ENCODE results near the gene NR2C2AP.

DNA sequence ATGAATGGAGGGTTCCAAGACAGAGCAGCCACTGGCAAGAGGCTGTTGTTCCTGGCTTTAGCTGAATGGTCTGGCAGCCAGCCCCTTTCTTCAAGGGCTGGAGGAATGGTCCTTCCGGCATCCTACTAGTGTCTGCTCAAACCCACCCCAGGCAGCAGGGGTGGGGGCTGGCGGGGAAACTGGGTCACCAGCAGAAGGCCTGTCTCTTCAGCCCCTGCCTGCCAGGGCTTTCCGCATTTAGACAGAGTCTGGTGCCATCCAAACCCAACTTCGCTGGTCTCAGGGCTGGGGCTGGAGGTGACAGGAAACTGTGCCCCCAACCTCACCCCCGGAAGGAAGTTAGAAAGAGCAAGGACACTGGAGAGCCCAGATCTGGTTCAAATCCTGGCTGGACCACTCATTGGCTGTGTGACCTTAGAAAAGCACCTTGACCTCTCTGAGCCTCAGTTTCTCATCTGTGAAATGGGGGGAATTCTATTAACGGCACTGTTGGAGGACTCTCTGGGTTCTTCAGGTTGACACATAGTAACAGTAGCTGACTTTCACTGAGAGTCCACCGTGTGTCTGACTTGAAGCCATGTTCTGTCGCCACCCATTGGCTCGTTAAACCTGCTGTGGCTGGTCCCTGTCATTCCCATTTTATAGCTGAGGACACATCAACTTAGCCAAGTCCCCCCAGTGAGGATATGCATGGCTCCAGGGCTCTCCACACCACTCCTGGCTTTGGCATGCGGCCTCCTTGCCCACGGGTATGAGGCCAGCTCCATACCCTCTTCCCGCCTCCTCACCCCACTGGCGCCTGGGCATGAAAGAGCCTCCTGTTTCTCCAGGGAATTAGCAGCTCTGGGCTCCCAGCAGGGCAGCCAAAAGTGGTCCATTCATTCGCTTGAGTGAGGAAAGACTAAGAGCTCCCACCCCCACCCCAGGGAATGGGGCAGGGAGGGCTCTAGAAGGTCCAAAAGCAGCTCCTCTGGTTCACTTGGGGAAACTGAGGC is 2.5 kb upstream of the NR2C2AP start:
- TF ChIP-seq, protein P1, sequence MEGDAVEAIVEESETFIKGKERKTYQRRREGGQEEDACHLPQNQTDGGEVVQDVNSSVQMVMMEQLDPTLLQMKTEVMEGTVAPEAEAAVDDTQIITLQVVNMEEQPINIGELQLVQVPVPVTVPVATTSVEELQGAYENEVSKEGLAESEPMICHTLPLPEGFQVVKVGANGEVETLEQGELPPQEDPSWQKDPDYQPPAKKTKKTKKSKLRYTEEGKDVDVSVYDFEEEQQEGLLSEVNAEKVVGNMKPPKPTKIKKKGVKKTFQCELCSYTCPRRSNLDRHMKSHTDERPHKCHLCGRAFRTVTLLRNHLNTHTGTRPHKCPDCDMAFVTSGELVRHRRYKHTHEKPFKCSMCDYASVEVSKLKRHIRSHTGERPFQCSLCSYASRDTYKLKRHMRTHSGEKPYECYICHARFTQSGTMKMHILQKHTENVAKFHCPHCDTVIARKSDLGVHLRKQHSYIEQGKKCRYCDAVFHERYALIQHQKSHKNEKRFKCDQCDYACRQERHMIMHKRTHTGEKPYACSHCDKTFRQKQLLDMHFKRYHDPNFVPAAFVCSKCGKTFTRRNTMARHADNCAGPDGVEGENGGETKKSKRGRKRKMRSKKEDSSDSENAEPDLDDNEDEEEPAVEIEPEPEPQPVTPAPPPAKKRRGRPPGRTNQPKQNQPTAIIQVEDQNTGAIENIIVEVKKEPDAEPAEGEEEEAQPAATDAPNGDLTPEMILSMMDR (IDR thresholded peaks at IDR 0.05), result no peak
- no peak for TF ChIP-seq POLR2AphosphoS5 (IDR thresholded peaks at IDR 0.05)
